GM08714 (cell line): ENCODE data around the gene NAALADL2.

Experiments
- H3K4me3 ChIP-seq: fragments of 200-500 bp; sonication (Bioruptor generic); 2 replicates; pipeline ENCODE4 v1.5.1; 2014; ENCODE audit warnings: mild to moderate bottlenecking, low read length, inconsistent platforms
- ZNF274 ChIP-seq: IDR thresholded peaks from 2 replicates; pipeline ENCODE4 v1.6.1; 2012; ENCODE audit warnings: mild to moderate bottlenecking, low read depth, low read length

NAALADL2 gene

DNA sequence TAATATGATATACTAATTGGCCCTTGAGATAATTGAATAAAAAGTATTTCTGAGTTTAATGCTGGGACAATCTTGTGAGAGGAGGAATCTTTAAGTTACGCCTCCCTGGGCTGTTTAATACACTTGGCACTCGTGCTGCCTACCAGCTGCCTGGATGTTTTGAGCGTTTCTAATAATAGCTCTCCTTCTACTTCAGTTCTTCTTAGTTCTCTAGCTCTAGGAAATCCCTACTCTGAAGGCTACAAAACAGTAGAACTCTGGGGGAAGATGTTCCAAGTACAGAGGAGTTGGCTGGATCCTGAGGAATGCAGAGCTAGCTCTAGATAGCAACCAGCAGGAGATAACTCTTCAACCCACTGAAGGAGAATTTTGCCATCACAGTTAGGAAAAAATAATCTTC, 3.5 kb downstream of the NAALADL2 start:
- no peak for TF ChIP-seq ZNF274
- no peak overlapping the region for H3K4me3 ChIP-seq

- TF ChIP-seq ZNF274: no peak
These were observed 4.4 kb downstream of the NAALADL2 start for GRCh38 chr3:174863488-174863887.

GRCh38 chr3:174869448-174869847, 10.3 kb downstream of the NAALADL2 start:
- no peak overlapping the region for H3K4me3 ChIP-seq
- no peak for TF ChIP-seq ZNF274

More at GRCh38 chr3:174863488-174863887, 4.4 kb downstream of the NAALADL2 start:
- H3K4me3 ChIP-seq: no peak overlapping the region

- TF ChIP-seq ZNF274: no peak
- H3K4me3 ChIP-seq: no peak overlapping the region
These were observed 14.9 kb downstream of the NAALADL2 start for GRCh38 chr3:174873832-174874657.

- no peak for TF ChIP-seq ZNF274
- no peak overlapping the region for H3K4me3 ChIP-seq
These were observed 23.7 kb downstream of the NAALADL2 start for GRCh38 chr3:174882789-174883188.

DNA sequence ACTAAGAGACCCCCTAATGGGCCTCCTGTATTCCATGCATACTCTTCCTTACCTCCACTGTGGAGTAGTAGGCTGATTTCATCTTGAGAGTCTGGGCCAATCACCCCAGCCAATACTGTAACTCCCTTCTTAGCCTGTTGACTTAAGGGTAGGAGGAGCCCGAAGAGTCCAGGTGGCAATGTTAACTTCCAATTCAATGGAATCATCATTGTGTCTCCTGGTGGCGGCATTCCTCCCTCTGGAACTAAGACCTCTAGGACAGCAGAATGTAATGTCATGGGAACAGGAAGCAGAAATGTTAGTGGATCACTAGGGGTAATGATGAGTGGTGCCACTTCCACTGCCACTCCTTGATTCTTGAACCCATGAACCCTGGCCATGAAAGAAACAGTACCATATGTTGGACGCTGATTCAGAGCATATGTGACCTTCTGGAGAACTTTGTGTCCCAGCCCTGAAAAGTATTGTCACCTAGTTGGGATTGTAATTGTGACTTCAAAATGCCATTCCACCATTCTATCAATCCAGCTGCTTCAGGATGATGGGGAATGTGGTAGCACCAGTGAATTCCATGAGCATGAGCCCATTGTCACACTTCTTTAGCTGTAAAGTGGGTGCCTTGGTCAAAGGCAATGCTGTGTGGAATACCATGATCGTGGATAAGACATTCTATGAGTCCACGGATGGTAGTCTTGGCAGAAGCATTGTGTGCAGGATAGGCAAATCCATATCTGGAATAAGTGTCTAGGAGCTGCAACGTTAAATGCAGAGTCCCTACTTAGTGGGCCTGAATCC, 24.9 kb downstream of the NAALADL2 start:
- no peak overlapping the region for H3K4me3 ChIP-seq
- TF ChIP-seq ZNF274: no peak

- TF ChIP-seq ZNF274: no peak
- no peak overlapping the region for H3K4me3 ChIP-seq
These were observed 25.8 kb downstream of the NAALADL2 start for GRCh38 chr3:174884776-174885568.

GRCh38 chr3:174891524-174892203, 32.5 kb downstream of the NAALADL2 start:
- no peak for TF ChIP-seq ZNF274

DNA sequence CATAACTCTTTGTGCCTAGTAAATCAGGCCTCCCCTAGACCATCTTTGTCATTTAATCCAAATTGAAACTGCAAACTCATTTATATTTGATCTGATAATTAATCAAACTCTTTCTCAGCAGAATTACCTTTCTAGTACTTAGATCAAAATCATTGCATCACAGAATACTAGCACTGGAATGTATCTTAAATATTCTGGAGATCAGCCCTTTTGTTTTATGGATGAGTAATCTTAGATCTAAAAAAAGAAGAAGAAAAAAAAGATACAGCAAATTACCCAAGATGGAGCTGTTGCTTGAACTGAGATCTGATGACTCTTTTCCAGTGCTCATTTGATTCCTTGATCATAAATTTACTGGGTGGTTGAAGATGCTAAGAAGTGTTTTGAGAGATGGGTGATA, 47.9 kb downstream of the NAALADL2 start:
- no peak for TF ChIP-seq ZNF274
- no peak overlapping the region for H3K4me3 ChIP-seq

More at GRCh38 chr3:174891524-174892203, 32.5 kb downstream of the NAALADL2 start:
- H3K4me3 ChIP-seq: no peak overlapping the region

DNA sequence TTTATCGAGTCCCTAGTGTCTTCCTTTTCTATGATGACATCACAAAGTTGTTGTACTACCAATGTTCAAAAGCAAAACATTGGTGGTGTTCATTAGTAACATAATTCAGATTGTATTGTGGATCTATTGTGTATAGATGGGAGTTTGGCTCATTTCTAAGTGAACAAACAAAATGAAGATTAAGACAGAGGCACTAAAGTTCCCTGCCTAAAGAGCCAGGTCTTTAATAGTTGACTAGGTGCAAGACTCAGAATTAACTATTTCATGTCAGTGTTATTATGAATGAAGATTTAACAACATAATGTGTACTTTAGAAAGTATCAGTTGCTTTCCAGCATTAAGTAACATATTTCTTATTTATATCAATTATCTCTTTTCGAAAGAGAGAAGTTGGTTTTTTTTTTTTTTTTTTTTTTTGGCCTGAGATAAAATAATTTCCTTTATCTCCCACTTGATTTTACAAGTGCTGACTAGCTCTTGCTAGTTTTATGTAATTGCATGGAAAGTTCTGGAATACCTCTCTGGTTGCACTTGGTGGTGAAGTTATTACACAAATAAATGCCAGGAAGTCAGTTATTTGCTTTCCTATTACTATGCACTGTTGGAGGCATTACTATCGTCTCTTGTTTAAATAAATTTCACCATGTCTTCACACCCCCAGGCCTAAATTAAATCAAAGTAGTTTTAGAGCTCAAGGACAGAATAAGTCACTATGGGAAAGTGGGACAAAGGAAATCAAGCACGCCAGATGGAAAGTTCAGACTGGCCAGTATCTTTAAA, 48.7 kb downstream of the NAALADL2 start:
- no peak for TF ChIP-seq ZNF274
- no peak overlapping the region for H3K4me3 ChIP-seq

- no peak for TF ChIP-seq ZNF274
- no peak overlapping the region for H3K4me3 ChIP-seq
These were observed 72.6 kb downstream of the NAALADL2 start for GRCh38 chr3:174931473-174932353.

DNA sequence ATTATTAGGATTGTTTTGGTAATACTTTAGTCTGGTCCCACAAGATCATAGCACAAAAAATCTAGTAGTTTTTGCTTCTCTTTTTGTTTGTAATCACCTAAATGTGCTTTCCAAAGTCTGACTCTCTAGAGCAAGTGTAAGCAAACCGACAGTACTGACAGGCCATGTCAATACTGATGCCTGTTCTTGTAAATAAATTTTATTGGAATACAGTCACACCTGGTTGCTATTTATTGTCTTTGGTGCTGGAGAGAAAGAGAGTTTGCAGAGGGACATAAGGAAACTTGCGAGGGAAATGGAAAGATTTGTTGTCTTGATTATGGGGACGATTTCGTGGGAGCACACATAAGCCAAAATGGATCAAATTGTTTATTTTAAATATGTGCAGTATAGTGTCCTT, 77.5 kb downstream of the NAALADL2 start:
- TF ChIP-seq ZNF274: no peak
- no peak overlapping the region for H3K4me3 ChIP-seq
